ENCODE data around the gene KLK12. TPM values are rescaled to one million over a fixed set of nuclear protein-coding genes. Genes with fewer than 3 reads are reported as not detected.

Gene KLK12
- not detected for total RNA-seq

GRCh38 chr19:51034704-51035103 is at the start of gene KLK12:
Gene KLK12 (minus strand): TSS chr19:51035002. CDS start chr19:51034621, 381 bp downstream.

GRCh38 chr19:51082611-51083010 is 47.8 kb upstream of the KLK12 start, which contains the start of gene KLK14:
Gene KLK14 (minus strand): TSS chr19:51082887. CDS start chr19:51082614, 273 bp downstream.

GRCh38 chr19:51064534-51065220 is 29.9 kb upstream of the KLK12 start, which contains the start of gene KLK13:
Gene KLK13 (minus strand): TSS chr19:51065092. CDS start chr19:51065067, 25 bp downstream.

GRCh38 chr19:51026554-51026831 is 8.3 kb downstream of the KLK12 start, which contains the start of gene KLK11:
Gene KLK11 (minus strand): TSS chr19:51026616. CDS start chr19:51025631, 985 bp downstream.

GRCh38 chr19:51019544-51019925 is 15.3 kb downstream of the KLK12 start, which contains the start of gene KLK10:
Gene KLK10 (minus strand): TSS chr19:51019709. CDS start chr19:51019130, 579 bp downstream.

GRCh38 chr19:51001515-51001914 is 33.3 kb downstream of the KLK12 start, which contains the start of gene KLK8:
Gene KLK8 (minus strand): TSS chr19:51001604. CDS start chr19:51001167, 437 bp downstream.

GRCh38 chr19:50983625-50984292 is 51.0 kb downstream of the KLK12 start, which contains the start of gene KLK7:
Gene KLK7 (minus strand): TSS chr19:50983917. CDS start chr19:50982399, 1,518 bp downstream.

Other genes with a start within 250 kb of the KLK12 start
- not detected for gene ACP4, start 244.6 kb downstream of the KLK12 start, total RNA-seq
- under 1 TPM in 1 of 2 donors, not detected in 1; under 0.01 TPM for gene KLK1, start 211.2 kb downstream of the KLK12 start, total RNA-seq
- not detected for gene KLK15, start 201.4 kb downstream of the KLK12 start, total RNA-seq
- gene KLK3, start 180.1 kb downstream of the KLK12 start, total RNA-seq, result not detected
- gene KLK2, start 161.6 kb downstream of the KLK12 start, total RNA-seq, result not detected
- not detected for gene KLK4, start 123.6 kb downstream of the KLK12 start, total RNA-seq
- not detected for gene KLK5, start 82.0 kb downstream of the KLK12 start, total RNA-seq
- gene KLK6, start 65.4 kb downstream of the KLK12 start, total RNA-seq, result not detected
- not detected for gene KLK7, start 51.1 kb downstream of the KLK12 start, total RNA-seq
- not detected for gene KLK8, start 33.4 kb downstream of the KLK12 start, total RNA-seq
- under 1 TPM in 1 of 2 donors, not detected in 1; 0.69 TPM for gene KLK10, start 15.3 kb downstream of the KLK12 start, total RNA-seq
- not detected for gene KLK11, start 8.4 kb downstream of the KLK12 start, total RNA-seq
- gene KLK13, start 30.1 kb upstream of the KLK12 start, total RNA-seq, result not detected
- gene KLK14, start 47.9 kb upstream of the KLK12 start, total RNA-seq, result under 1 TPM in 1 of 2 donors, not detected in 1; 0.33 TPM
- gene CTU1, start 73.4 kb upstream of the KLK12 start, total RNA-seq, result 1 to 10 TPM; 5.5 to 8.0 TPM
- gene SIGLEC9, start 89.9 kb upstream of the KLK12 start, total RNA-seq, result not detected
- not detected for gene SIGLEC7, start 107.3 kb upstream of the KLK12 start, total RNA-seq
- not detected for gene CD33, start 190.1 kb upstream of the KLK12 start, total RNA-seq
- not detected for gene SIGLECL1, start 216.1 kb upstream of the KLK12 start, total RNA-seq